GM19438 (cell line): Measurements from ENCODE around the gene IGBP1.
"Not testable (repeated sequence)": the region's sequence is repeated elsewhere in the genome, so short reads cannot be mapped to it uniquely, and the experiment has no call there.

Experiments used
- ATAC-seq: cut with Tn5 transposase; IDR thresholded peaks from one replicate; pipeline ENCODE4 v1.9.1; 2021; ENCODE audit warnings: low read depth; ENCODE audit not compliant: unreplicated experiment

Gene IGBP1

GRCh38 chrX:70166601-70167590, 33.6 kb downstream of the IGBP1 start:
- no peak for ATAC-seq

DNA sequence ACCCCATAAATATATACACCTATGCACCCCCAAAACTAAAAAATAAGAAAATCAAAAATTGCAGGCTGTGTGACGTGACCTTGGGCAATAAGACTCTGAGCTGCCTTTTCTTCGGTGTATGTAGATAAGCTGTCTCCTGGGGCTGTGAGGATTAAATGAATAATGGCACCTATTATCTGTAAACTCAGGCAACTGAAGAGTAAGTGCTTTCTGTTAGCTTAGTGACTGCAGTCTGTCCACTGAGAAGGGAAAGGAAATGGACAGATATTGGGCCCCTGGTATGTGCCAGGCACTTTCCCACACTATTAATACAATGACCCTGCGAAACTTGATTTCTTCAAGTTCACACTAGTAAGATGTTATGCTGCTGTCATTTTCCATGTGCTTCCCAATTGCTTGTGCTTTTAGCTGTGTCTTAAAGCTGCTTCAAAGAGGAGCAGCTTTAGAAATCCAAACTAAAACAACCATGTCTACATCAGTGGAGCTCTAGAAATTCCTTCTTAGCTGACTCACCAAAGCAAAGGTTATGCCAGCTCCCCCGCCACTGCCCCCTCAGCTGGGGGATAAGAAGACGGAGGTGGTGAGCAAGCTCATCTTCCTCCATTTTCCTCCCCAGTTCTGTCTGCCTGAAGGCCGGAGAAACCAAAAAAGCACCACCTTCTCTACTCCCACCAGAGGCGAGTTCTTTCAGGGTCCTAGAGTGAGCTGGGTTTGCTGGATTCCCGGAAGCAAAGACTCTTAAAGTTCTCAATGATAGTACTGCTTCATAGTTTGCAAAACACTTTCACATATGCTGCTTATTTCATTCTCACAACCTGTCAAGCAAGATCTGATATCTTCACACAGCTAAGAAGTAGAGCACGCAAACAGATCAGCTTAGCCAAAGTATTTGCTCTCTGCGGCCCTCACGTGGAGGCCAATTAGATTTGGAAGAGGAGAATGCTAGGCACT, 35.3 kb downstream of the IGBP1 start:
- ATAC-seq: no peak

DNA sequence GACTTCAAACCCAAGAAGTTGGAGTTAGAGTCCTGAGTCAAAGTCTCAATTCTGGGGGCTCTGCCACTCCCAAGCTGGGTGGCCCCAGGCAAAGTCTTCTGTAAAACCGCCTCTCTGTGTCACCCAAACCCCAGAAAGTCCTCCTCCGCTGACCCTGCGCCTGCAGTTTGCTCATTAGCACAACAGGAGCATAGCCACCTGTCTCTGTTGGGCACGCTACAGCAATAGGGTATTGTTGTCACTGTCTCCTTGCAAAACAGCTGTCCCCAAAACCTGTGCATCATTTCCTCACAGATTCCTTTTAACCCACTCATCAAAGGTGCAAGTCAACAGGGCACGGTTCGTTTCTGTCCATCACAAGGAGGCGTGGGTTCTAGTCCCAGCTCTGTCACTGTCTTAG, 36.0 kb downstream of the IGBP1 start:
- ATAC-seq: no peak

- ATAC-seq: no peak
These were observed 38.4 kb downstream of the IGBP1 start for GRCh38 chrX:70171624-70172023.

DNA sequence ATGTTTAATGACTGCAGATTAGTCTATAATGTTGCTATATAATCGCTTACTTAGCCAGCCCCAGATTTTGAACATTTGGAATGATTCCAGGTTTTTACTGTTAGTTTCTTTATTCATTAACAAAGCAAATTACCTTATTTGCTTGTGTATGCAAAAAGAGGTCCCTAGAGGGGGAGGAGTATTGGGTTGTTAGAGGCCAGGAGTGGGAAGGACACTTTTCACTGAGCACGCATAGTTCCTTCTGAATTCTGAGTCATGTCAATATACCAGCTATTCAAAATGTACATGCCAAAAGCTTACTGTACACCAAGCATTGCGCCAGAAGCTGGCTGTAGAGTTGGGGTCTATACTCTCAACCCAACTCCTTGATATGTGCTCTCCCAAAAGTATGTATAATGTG, 39.0 kb downstream of the IGBP1 start:
- no peak for ATAC-seq

DNA sequence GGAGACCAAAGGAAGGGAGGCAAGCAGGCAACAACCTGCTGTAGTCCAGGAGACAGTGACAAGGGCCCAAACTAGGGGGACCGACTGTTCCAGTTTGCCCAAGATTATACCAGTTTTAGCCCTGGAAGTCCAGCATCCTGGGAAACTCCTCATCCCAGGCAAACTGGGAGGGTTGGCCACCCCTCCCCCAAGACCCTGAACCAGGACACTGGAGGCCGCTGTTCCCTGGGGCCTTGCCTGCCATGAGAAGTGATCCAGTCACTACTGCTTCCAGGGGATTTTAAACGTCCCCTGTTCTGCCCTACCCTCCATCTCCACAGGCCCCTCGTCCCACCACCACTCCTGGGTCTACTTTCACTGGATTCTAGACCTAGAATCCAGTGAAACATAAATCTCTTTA, 39.7 kb downstream of the IGBP1 start:
- ATAC-seq: no peak

DNA sequence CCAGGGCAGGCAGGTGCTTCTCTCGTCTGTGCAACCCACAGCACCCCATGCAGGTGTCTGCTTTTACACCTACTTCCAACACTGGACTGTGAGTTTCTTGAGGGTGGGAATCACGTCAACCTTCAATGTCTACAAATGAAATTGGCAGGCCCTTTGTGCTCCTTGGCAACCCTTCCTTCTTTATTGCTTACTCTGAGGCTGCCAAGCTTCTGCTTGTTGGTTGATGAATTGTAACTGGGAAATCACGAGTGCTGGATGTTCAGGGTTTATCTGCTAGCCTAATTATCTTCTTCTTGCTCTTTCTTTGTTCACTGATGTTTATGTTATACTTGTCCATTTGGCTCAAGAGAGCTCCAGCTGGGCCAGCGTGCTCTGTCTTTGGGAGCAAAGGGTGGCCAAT, 41.5 kb downstream of the IGBP1 start:
- ATAC-seq: no peak

- no peak for ATAC-seq
These were observed 42.1 kb downstream of the IGBP1 start for GRCh38 chrX:70175338-70175737.

DNA sequence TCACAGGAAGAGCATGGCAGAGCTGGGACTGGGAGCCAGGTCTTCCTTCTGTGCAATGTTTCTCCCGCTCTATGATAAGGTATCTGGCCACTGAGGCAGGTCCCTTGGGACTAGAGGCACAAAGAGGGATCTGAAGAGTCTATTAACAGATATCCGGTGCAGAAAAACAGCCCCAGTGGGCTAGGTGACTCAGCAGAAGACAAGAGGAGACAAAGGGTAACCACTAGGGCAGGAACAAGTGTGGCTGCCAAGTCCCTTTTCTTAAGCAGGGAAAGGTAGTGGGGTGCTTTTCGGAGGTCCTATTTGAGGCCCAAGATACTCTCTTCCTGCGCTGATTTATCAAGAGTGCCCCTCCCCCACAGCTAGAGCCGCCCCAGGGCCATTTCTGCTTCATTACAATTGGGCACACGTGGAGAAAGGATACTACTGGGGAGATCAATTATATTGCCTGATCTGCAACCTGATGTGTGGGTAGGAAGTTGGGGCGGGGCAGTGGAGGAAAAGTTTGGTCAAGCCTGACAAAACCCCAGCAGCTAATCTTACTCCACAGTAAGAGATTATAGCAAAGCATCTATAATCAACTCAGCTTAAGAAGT, 43.8 kb downstream of the IGBP1 start, which contains the start of gene DGAT2L6:
Gene DGAT2L6, plus strand, starts transcription at position 546 of the 596 bp plus-strand sequence. CDS start 100 bp downstream, outside the sequence.
- peak; percentile 62 for ATAC-seq

DNA sequence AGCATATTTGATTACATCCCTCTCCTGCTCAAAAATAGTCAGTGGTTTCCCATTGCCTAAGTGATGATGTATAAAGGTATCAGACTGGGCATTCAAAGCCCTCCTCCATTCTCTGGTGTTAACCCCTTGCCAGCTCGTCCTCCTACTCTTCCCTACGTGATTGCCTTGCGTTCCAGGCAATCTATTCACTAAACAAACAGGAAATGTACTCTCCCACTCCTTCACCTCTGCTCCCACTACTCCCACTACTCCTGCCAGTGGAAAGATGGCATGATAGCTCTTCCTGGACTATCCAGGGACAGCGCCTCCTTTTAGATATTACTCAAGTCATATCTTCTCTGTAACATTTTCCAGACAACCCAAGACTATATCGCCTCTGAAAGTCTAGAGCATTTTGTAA, 49.8 kb downstream of the IGBP1 start:
- ATAC-seq: no peak

DNA sequence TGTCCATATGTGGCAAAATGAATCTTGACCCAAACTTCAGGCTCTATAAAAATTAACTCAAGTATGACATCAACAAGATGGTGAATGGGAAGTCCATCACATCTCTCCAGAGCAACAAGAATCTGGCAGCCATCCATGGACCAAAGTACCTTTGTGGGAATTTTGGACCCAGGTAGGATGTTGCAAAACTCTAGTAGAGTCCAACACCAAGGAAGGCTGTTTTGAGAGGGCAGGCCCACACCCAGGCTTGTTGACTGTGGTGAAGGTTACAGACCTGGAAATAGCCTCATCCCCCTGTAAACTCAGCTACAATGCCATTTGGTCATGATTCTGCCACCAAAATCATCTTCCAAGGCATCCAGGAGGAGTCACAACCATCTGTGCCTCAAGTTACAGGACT, 57.0 kb downstream of the IGBP1 start:
- ATAC-seq: no peak

DNA sequence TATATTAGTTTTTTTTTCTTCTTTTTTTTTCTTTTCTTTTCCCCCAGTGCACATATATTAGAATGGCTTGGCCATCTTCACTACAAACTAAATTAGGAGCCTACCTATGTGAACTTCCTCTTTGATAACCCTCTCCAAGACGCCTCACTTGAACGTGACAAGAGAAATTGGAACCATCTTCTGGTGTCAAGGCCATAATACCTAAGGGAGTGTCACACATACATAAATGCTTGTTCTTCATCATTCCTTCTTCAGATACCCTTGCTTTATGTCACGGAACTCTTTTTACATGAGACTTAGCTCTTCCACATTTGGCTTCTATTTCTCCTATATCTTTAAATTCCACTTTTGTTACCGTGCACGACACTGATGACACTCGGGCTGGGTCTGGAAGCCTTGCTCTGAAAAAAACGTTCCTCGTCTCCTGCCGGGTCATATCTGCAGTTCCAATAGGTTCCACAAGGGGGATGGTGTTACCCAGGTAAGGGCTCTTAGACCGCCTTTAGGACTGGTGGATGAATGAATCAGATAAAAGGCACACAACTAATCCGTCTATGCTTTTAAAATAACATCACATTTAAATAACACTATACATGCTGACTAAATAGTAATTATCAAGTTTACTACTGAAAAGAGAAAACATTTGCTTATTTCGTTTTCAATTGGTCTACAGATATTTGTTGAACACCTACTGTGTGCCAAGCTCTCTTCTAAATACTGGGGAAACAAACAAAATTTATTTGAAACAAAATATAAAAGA, 63.9 kb downstream of the IGBP1 start:
- peak; percentile 89 for ATAC-seq

GRCh38 chrX:70201732-70202131, 68.5 kb downstream of the IGBP1 start:
- no peak for ATAC-seq

- no peak for ATAC-seq
These were observed 75.2 kb downstream of the IGBP1 start for GRCh38 chrX:70208479-70208878.

DNA sequence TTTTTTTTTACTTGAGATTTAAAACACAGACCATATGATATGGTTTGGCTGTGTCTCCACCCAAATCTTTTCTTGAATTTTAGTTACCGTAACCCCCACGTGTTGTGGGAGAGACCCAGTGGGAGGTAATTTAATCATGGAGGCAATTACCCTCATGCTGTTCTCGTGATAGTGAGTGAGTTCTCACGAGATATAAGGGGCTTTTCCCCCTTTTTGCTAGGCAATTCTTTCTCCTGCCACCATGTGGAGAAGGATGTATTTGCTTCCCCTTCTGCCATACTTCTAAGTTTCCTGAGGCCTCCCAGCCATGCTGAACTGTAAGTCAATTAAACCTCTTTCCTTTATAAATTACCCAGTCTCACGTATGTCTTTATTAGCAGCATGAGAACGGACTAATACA, 76.3 kb downstream of the IGBP1 start:
- not testable (repeated sequence) for ATAC-seq
